Measurements from ENCODE around the gene PTGDS. TPM values are rescaled to one million over a fixed set of nuclear protein-coding genes. Genes with fewer than 3 reads are reported as not detected.
"Not testable (repeated sequence)": the region's sequence is repeated elsewhere in the genome, so short reads cannot be mapped to it uniquely, and the experiment has no call there.

The PTGDS gene
- polyA plus RNA-seq, 3 donors, result 42.1 to 113 (median 66.3) TPM

- DNase-seq (ENCODE audit: extremely low read depth in 1 of 11, low read depth in 9 of 11, low spot score in 4 of 11), result no peak
Measured at GRCh38 chr9:136996361-136997292, 19.3 kb downstream of the PTGDS start, which contains the start of gene CLIC3. Gene CLIC3, minus strand, starts transcription at chr9:136996568. Its CDS starts 25 bp downstream, at chr9:136996543.

- DNase-seq (ENCODE audit: extremely low read depth in 1 of 11, low read depth in 9 of 11, low spot score in 4 of 11), result no peak
Measured at GRCh38 chr9:136997371-136997770, 20.1 kb downstream of the PTGDS start.

- DNase-seq (ENCODE audit: extremely low read depth in 1 of 11, low read depth in 9 of 11, low spot score in 4 of 11), result no peak
Measured at GRCh38 chr9:136997830-136998234, 20.5 kb downstream of the PTGDS start.

DNA sequence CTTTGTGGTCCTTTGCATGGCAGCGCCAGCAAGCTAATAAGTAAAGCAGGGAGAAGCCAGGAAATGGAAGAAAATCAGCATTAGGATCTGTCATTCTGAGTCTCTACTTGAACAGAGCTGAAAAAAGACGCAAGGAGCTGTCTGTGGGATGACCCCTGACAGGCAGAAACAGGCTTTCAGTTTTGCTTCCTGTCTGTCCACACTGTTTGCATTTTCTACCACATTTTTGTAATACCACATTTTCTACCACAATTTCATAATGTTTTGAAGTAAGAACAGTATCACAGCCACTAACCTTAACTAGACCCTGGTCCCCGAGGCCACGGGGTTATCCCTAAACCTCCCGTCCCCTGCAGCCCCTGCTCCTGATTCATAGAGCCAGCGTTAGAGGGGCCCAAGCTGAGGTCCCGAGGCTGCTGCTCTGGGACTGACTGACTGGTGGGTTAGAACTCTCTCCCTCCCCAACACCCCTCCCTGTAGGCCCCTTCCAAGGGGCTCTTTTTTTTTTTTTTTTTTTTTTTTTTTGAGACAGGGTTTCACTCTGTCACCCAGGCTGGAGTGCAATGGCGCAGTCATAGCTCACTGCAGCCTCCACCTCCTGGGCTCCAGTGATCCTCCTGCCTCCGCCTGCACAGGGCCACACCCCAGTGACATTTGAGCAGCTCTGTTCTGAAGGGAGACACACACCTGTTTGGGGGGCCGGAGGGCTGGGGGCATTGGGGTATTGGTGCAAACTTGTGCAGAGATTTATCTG lies 23.1 kb downstream of the PTGDS start:
- DNase-seq (ENCODE audit: extremely low read depth in 1 of 11, low read depth in 9 of 11, low spot score in 4 of 11), result no peak

DNA sequence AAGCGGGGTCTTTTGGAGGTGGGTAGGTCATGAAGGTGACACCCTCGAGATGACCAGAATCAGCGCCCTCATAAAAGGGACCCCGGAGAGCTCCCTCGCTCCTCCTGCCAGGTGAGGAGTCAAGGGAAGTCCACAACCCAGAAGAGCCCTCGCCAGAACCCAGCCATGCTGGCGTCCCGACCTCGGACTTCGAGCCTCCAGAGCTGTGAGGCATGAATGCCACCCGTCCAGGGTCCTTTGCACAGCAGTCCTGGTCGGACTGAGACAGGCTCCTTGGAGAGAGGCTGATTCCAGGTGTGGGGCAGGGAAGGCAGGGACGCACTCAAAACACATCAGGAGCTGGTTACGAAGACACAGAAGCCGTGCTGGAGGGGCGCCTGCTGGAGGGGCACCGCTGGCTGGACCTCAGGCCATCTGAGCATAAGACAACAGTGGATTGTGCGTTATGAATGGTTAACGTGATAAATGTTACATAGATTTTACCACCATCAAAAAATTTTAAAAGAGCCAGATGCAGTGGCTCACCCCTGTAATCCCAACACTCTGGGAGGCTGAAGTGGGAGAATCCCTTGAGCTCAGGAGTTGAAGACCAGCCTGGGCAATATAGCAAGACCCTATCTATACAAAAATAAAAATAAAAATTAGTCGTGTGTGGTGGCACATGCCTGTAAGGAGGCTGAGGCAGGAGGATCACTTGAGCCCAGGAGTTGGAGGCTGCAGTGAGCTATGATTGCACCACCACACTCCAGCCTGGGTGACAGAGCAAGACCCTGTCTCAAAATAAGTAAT lies 24.7 kb downstream of the PTGDS start:
- no peak for DNase-seq (ENCODE audit: extremely low read depth in 1 of 11, low read depth in 9 of 11, low spot score in 4 of 11)

- no peak for DNase-seq (ENCODE audit: extremely low read depth in 1 of 11, low read depth in 9 of 11, low spot score in 4 of 11)
Measured at GRCh38 chr9:137002646-137003041, 25.3 kb downstream of the PTGDS start.

GRCh38 chr9:137004285-137004684 lies 27.0 kb downstream of the PTGDS start:
- not testable (repeated sequence) for DNase-seq (ENCODE audit: extremely low read depth in 1 of 11, low read depth in 9 of 11, low spot score in 4 of 11)

GRCh38 chr9:137006116-137007003 lies 29.1 kb downstream of the PTGDS start:
- DNase-seq (ENCODE audit: extremely low read depth in 1 of 11, low read depth in 9 of 11, low spot score in 4 of 11), result no peak

GRCh38 chr9:137007108-137007815 lies 30.0 kb downstream of the PTGDS start:
- no peak for DNase-seq (ENCODE audit: extremely low read depth in 1 of 11, low read depth in 9 of 11, low spot score in 4 of 11)

DNA sequence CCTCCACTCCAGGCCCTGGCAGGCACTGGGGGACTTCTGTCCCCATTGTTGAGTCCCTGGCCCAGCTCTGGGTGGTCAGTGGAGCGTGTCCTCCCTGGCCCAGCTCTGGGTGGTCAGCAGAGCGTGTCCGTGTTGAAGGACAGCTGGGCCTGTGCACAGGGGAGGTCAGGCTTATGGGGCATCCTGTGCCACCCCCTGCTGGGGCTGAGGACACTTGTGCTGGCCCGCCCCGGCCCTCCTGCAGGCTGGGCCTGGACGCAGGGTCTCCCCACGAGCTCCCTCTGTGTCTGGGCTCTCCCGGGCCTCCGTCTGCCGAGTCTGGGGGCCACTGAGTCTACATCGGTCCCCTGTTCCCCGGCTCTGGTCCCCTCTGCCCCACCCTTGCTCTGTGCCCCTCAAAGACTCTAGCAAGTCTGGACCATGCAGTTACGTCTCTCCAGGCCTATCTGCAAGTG lies 30.5 kb downstream of the PTGDS start:
- no peak for DNase-seq (ENCODE audit: extremely low read depth in 1 of 11, low read depth in 9 of 11, low spot score in 4 of 11)

- DNase-seq (ENCODE audit: extremely low read depth in 1 of 11, low read depth in 9 of 11, low spot score in 4 of 11), result no peak
Measured at GRCh38 chr9:137008312-137008711, 31.0 kb downstream of the PTGDS start.

DNA sequence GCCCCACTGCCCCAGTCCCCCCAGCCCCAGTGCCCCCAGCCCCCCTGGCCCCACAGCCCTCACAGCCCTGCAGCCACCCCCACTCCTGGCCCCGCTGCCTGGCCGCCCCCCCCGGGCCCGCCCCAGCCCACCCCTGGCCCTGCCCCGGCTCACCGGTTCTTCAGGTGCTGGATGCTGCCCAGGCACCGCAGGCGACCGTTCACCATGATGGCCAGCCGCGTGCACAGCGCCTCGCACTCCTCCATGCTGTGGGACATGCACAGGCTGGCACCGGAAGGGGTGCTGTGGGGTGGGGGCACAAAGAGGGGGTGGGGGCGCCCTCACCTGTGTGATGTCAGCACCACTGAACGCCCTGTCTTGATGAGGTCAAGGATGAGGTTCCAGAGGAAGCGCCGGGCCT lies 31.9 kb downstream of the PTGDS start:
- DNase-seq (ENCODE audit: extremely low read depth in 1 of 11, low read depth in 9 of 11, low spot score in 4 of 11), result no peak

GRCh38 chr9:137009938-137010732 lies 32.8 kb downstream of the PTGDS start:
- DNase-seq (ENCODE audit: extremely low read depth in 1 of 11, low read depth in 9 of 11, low spot score in 4 of 11), result no peak

GRCh38 chr9:137011156-137011555 lies 33.9 kb downstream of the PTGDS start:
- DNase-seq (ENCODE audit: extremely low read depth in 1 of 11, low read depth in 9 of 11, low spot score in 4 of 11), result no peak

DNA sequence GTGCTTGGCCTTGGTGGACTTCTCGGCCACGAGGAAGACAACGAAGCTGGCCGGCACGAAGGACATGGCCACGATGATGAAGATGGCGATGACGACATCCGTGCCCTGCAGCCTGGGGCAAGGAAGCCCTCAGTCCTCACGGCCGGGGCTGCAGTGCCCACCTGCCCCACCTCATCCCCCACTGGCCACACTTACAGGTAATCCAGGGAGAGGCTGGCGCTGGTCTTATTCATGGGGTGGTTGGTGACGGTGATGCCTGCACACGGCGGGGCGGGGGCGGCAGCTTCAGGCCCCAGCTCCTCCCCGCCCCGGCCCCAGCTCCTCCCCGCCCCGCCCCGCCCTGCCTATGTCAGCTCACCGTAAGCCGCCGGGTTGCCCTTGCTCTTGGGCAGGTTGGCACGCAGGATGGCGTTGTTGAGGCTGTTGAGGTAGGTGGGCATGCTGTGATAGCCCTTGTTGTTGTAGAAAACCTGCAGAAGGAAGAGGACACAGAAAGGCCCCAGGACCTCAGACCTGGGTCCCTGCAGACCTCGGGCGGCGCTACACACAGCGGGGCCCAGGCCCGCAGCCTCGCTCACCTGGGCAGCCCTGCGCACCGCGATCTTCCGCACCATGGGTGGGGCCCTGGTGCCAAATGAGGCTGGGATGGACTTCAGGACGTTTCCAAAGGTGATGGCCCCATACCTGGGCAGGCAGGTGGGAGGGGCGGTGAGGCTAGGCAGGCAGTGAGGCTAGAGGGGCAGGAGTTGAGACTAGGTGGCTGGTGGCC lies 34.8 kb downstream of the PTGDS start:
- no peak for DNase-seq (ENCODE audit: extremely low read depth in 1 of 11, low read depth in 9 of 11, low spot score in 4 of 11)
